ENCODE measurements around the gene CALM3.

- TF ChIP-seq FOXA1 (IDR thresholded peaks at IDR 0.05): no peak
- TF ChIP-seq FOXM1 (IDR thresholded peaks at IDR 0.05; ENCODE audit: borderline replicate concordance): no peak
- no peak for TF ChIP-seq SUZ12 (IDR thresholded peaks at IDR 0.05)
- TF ChIP-seq ARNT (IDR thresholded peaks at IDR 0.05): no peak
- no peak for TF ChIP-seq ELF4 (IDR thresholded peaks at IDR 0.05)
Observed at GRCh38 chr19:46660008-46660517, 58.9 kb downstream of the CALM3 start.

All from HEK293T (cell line).